IPS-NIHi11 (cell line): Measurements from ENCODE around the gene PLXNA4.

Source experiments
- DNase-seq: peaks from one replicate; pipeline ENCODE4 v3.0.0; 2012; ENCODE audit warnings: mixed read lengths, low spot score

The PLXNA4 gene

GRCh38 chr7:132564849-132565248 lies 11.4 kb downstream of the PLXNA4 start:
- DNase-seq: peak; percentile 26

- no peak for DNase-seq
Observed at GRCh38 chr7:132564090-132564489, 12.2 kb downstream of the PLXNA4 start.

GRCh38 chr7:132562690-132563089 lies 13.6 kb downstream of the PLXNA4 start:
- DNase-seq: no peak

- no peak for DNase-seq
Observed at GRCh38 chr7:132561763-132562162, 14.5 kb downstream of the PLXNA4 start.

- no peak for DNase-seq
Observed at GRCh38 chr7:132560825-132561529, 15.3 kb downstream of the PLXNA4 start.

GRCh38 chr7:132560105-132560504 lies 16.2 kb downstream of the PLXNA4 start:
- no peak for DNase-seq

- DNase-seq: no peak
Observed at GRCh38 chr7:132558815-132559214, 17.5 kb downstream of the PLXNA4 start.

GRCh38 chr7:132557489-132558044 lies 18.7 kb downstream of the PLXNA4 start:
- no peak for DNase-seq

- DNase-seq: no peak
Observed at GRCh38 chr7:132554446-132554845, 21.8 kb downstream of the PLXNA4 start.

GRCh38 chr7:132553031-132553430 lies 23.2 kb downstream of the PLXNA4 start:
- no peak for DNase-seq

GRCh38 chr7:132551886-132552285 lies 24.4 kb downstream of the PLXNA4 start:
- DNase-seq: no peak

- DNase-seq: no peak
Observed at GRCh38 chr7:132551439-132551838, 24.8 kb downstream of the PLXNA4 start.

GRCh38 chr7:132548489-132549078 lies 27.7 kb downstream of the PLXNA4 start:
- no peak for DNase-seq

GRCh38 chr7:132547821-132548220 lies 28.4 kb downstream of the PLXNA4 start:
- no peak for DNase-seq

GRCh38 chr7:132546366-132547127 lies 29.7 kb downstream of the PLXNA4 start:
- no peak for DNase-seq

GRCh38 chr7:132545756-132546155 lies 30.5 kb downstream of the PLXNA4 start:
- DNase-seq: no peak

- peak; percentile 38 for DNase-seq
Observed at GRCh38 chr7:132544999-132545398, 31.3 kb downstream of the PLXNA4 start.

- no peak for DNase-seq
Observed at GRCh38 chr7:132544025-132544424, 32.2 kb downstream of the PLXNA4 start.

- no peak for DNase-seq
Observed at GRCh38 chr7:132542895-132543294, 33.4 kb downstream of the PLXNA4 start.

- peak; percentile 31 for DNase-seq
Observed at GRCh38 chr7:132541656-132542055, 34.6 kb downstream of the PLXNA4 start.

- no peak for DNase-seq
Observed at GRCh38 chr7:132537456-132538145, 38.7 kb downstream of the PLXNA4 start.
